ENCODE measurements around the gene MYDGF.
"Not testable (repeated sequence)": the region's sequence is repeated elsewhere in the genome, so short reads cannot be mapped to it uniquely, and the experiment has no call there.

Gene MYDGF

GRCh38 chr19:4682417-4683200 lies 12.5 kb upstream of the MYDGF start:
- no peak overlapping the region for H3K27ac ChIP-seq
- no peak for TF ChIP-seq ZFX (IDR thresholded peaks at IDR 0.05)

- not testable (repeated sequence) for H3K27ac ChIP-seq
These were observed 9.9 kb upstream of the MYDGF start for GRCh38 chr19:4680021-4680420.

- no peak for TF ChIP-seq ZFX (IDR thresholded peaks at IDR 0.05)
- no peak for TF ChIP-seq CTCF (conservative IDR thresholded peaks at IDR 0.05)
- H3K27ac ChIP-seq = no peak overlapping the region
These were observed 9.0 kb upstream of the MYDGF start for GRCh38 chr19:4678881-4679790.

GRCh38 chr19:4676955-4677731 lies 7.0 kb upstream of the MYDGF start:
- TF ChIP-seq CTCF (conservative IDR thresholded peaks at IDR 0.05) (no peak; the same call in 1 of the 2 replicates), ZFX (IDR thresholded peaks at IDR 0.05) (no peak)
- H3K27ac ChIP-seq = no peak overlapping the region

- TF ChIP-seq CTCF (conservative IDR thresholded peaks at IDR 0.05) = no peak
- no peak for TF ChIP-seq ZFX (IDR thresholded peaks at IDR 0.05)
- H3K27ac ChIP-seq = no peak overlapping the region
These were observed 5.2 kb upstream of the MYDGF start for GRCh38 chr19:4675346-4675745.

- no peak for TF ChIP-seq CTCF (conservative IDR thresholded peaks at IDR 0.05)
- TF ChIP-seq ZFX (IDR thresholded peaks at IDR 0.05) = no peak
These were observed 3.6 kb upstream of the MYDGF start for GRCh38 chr19:4673726-4674125.

GRCh38 chr19:4673216-4673615 lies 3.1 kb upstream of the MYDGF start:
- TF ChIP-seq ZFX (IDR thresholded peaks at IDR 0.05) = no peak
- TF ChIP-seq CTCF (conservative IDR thresholded peaks at IDR 0.05) = no peak
- no peak overlapping the region for H3K27ac ChIP-seq

More at GRCh38 chr19:4673726-4674125, 3.6 kb upstream of the MYDGF start:
- no peak overlapping the region for H3K27ac ChIP-seq

Measured in C4-2B (cell line).